GM10248 (cell line): ENCODE measurements around the gene PHACTR1.

Source experiments
- CTCF ChIA-PET: fragments of 300-600 bp; sonication (Branson Sonifier 250); formaldehyde crosslinking; extraction: SDS; loops from one replicate; lab custom pipeline; 2021; ENCODE audit warnings: antibody characterized with exemption; lab: Yijun Ruan, JAX
- POLR2A ChIA-PET: fragments of 350-650 bp; sonication (Branson Sonifier 250); formaldehyde crosslinking; extraction: SDS; loops from one replicate; lab custom pipeline; 2020; ENCODE audit warnings: antibody characterized with exemption; lab: Yijun Ruan, JAX
- DNase-seq: peaks from one replicate; pipeline ENCODE4 v3.0.0; 2012; ENCODE audit errors: extremely low spot score
- TF ChIP-seq, protein P1 (sequence below): IDR thresholded peaks from 2 replicates; pipeline ENCODE4 v1.5.1; 2012; ENCODE audit warnings: mild to moderate bottlenecking, low read depth; ENCODE audit errors: extremely low read depth, missing control alignments, control extremely low read depth

PHACTR1 gene

GRCh38 chr6:13281686-13282085, 565.1 kb downstream of the PHACTR1 start:
- TF ChIP-seq, protein P1, sequence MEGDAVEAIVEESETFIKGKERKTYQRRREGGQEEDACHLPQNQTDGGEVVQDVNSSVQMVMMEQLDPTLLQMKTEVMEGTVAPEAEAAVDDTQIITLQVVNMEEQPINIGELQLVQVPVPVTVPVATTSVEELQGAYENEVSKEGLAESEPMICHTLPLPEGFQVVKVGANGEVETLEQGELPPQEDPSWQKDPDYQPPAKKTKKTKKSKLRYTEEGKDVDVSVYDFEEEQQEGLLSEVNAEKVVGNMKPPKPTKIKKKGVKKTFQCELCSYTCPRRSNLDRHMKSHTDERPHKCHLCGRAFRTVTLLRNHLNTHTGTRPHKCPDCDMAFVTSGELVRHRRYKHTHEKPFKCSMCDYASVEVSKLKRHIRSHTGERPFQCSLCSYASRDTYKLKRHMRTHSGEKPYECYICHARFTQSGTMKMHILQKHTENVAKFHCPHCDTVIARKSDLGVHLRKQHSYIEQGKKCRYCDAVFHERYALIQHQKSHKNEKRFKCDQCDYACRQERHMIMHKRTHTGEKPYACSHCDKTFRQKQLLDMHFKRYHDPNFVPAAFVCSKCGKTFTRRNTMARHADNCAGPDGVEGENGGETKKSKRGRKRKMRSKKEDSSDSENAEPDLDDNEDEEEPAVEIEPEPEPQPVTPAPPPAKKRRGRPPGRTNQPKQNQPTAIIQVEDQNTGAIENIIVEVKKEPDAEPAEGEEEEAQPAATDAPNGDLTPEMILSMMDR: no peak
- CTCF ChIA-PET: no interaction called here
- POLR2A ChIA-PET: no interaction called here
- DNase-seq: no peak

DNA sequence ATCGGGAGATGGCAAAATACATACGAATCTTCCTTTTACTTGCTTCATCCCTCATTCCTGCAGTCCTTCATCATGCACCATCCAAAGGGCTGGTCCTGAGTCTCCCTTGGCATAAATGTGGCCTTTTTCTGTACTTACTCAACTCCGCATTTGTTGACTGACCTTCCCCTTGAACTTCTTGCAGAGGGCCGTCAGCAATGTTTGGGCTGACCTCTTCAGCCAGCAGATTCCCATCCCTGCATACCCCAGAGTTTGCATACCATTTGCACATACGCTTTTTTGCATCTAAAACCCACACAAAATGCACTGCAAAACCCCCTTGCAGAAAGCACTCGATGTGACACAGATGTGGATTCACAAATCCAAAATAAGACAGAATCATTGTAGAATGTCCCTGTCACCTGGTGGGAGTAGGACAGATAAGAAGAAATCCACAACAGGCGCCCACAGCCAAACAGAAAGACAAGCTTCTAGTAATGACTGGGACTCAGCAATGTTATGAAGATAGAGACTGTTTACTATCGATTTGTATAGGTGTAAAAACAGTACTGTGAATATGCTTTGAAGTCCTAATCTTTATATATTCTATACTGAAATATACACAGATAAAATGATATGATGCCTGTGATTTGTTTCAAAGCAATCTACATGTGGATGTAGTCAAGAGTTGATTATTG, 566.0 kb downstream of the PHACTR1 start:
- ChIA-PET CTCF (interaction anchor here (1.0 to 1.3 kb wide), 4 partner anchors 8 to 123 kb away, joined by 3 to 4 read pairs (median 4); no protein-coding TSS in a partner anchor), POLR2A (no interaction called here)
- TF ChIP-seq, protein P1: no peak
- DNase-seq: no peak

DNA sequence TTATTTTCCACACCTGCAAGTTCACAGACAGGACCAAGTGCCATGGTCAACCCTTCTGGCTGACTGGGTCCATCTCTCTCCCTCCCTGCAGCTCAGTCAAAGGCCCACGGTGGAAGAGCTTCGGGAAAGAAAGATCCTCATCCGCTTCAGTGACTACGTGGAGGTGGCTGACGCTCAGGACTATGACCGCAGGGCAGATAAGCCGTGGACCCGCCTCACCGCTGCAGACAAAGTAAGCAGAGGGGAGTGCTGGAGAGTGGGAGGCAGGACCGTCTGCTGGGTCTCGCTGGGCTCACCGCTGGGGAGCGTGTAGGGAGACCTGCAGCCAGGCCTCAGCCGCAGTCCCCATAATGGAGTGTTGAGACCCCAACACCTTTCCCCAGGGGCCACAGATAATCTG, 566.8 kb downstream of the PHACTR1 start:
- no peak for DNase-seq
- POLR2A ChIA-PET: no interaction called here
- CTCF ChIA-PET: interaction anchor here (1.0 to 1.3 kb wide), 4 partner anchors 9 to 124 kb away, joined by 3 to 4 read pairs (median 4); no protein-coding TSS in a partner anchor
- TF ChIP-seq, protein P1: no peak

- ChIA-PET CTCF (interaction anchor here (1.0 to 2.0 kb wide), 4 partner anchors 10 to 90 kb away, joined by 3 to 9 read pairs (median 4); no protein-coding TSS in a partner anchor), POLR2A (interaction anchor here (1.7 kb wide), 1 partner anchor 10 kb away, joined by 4 read pairs; no protein-coding TSS in a partner anchor)
- TF ChIP-seq, protein P1: no peak
- DNase-seq: no peak
Measured at GRCh38 chr6:13284646-13285045, 568.1 kb downstream of the PHACTR1 start.

DNA sequence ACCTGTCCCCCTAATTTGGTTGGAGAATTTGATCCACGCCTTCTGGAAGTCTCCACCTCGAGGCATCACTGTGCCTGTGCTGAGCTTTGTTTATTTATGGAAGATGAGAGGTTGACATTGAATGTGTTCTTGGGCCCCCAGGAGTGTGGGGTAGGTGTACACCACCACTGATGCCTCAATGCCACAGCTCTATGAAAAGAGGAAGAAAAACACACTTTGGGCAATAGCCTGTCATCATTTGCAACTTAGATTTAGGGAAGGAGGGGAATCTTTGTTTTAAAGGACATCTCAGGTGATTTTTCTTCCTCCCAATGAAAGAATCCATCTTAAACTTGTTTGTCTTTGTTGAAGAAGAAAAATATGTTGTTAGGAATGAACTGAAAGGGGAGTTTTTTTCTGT, 569.1 kb downstream of the PHACTR1 start:
- POLR2A ChIA-PET: interaction anchor here (1.7 kb wide), 1 partner anchor 11 kb away, joined by 4 read pairs; no protein-coding TSS in a partner anchor
- CTCF ChIA-PET: interaction anchor here (1.3 to 2.0 kb wide), 3 partner anchors 11 to 91 kb away, joined by 3 to 9 read pairs (median 4); no protein-coding TSS in a partner anchor
- TF ChIP-seq, protein P1: no peak
- no peak for DNase-seq

DNA sequence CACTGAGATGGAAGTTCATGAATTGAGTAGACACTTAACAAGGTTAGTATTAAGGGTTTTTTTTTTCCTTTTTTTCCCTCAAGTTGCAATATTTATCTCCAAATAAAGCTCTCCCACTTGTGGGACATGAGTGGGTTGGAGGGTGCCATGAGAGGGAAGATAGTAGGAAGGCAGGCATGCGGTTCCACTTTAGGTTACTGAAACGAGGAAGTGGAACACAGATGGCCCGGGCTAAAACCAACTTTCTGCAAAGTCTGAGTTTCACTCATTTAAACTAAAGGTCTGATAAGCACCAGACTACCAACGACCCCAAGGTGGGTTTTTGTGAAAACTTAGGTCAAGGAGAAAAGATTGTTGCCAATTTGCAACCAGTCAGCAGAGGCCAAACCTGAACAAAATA, 569.6 kb downstream of the PHACTR1 start:
- TF ChIP-seq, protein P1: no peak
- ChIA-PET CTCF (interaction anchor here (1.3 to 2.0 kb wide), 3 partner anchors 10 to 91 kb away, joined by 3 to 9 read pairs (median 4); no protein-coding TSS in a partner anchor), POLR2A (interaction anchor here (1.7 kb wide), 1 partner anchor 11 kb away, joined by 4 read pairs; no protein-coding TSS in a partner anchor)
- DNase-seq: no peak
